GM18505 (cell line): ENCODE measurements around the gene ZNF45.

Experiments used
- ATAC-seq: cut with Tn5 transposase; IDR thresholded peaks from one replicate; pipeline ENCODE4 v1.9.1; 2021; ENCODE audit not compliant: unreplicated experiment
- POLR2A ChIP-seq: IDR thresholded peaks from 4 replicates; pipeline ENCODE4 v1.6.1; 2011; ENCODE audit warnings: borderline replicate concordance; ENCODE audit not compliant: insufficient read depth, insufficient read length; ENCODE audit errors: extremely low read depth

The ZNF45 gene

GRCh38 chr19:43940719-43941118 lies 5.6 kb upstream of the ZNF45 start:
- TF ChIP-seq POLR2A = no peak
- ATAC-seq = no peak

DNA sequence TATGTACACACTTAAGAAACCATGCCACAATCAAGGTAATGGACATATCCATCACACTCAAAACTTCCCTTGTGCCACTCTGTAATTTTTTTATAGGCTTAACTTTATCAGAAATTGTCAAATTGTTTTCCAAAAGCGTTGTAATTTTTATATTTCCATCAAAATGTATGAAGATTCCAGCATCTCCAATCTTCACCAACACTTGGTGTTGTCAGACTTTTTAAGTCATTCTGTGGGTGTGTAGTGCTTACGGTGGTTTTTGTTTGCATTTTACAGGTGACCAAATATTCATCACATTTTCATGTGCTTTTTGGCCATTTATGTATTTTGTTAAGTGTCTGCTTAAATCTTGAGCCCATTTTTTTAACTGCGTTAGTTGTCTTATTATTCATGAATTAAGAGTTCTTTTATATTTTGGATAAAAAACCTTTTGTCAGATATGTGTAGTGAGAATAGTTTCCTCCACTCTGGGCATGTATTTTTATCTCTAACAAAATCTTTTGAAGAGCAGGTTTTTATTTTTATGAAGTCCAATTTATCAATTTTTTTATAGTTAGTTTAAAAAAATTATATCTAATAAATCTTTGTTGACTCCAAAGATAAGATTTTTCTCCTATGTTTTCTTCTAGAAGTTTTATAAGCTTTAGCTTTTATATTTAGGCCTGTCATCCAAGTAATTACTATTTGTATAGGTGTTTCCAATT lies 4.6 kb upstream of the ZNF45 start:
- ATAC-seq = no peak
- no peak for TF ChIP-seq POLR2A

DNA sequence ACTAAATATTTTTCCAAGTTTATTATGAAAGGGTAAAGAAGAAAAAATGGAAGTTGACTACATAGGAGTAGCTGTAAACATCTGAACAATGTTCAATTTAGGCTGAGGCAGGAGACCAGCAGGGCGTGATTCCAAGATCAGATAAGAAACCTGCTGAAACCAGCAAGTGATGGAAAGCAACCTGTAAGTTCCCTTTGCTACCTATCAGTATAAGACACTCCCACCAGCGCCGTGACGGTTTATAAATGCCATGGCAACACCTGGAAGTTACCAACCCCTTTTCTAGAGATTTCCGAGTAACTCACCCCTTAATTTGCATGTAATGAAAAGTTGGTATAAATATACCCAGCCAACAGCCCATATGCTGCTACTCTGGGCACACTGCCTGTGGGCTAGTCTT lies 1.1 kb upstream of the ZNF45 start:
- ATAC-seq = no peak
- TF ChIP-seq POLR2A = no peak

- TF ChIP-seq POLR2A = no peak
- no peak for ATAC-seq
Measured at GRCh38 chr19:43934055-43934984, 762 bp downstream of the ZNF45 start.

- no peak for TF ChIP-seq POLR2A
- ATAC-seq = no peak
Measured at GRCh38 chr19:43928820-43929219, 6.3 kb downstream of the ZNF45 start.

- no peak for ATAC-seq
- no peak for TF ChIP-seq POLR2A
Measured at GRCh38 chr19:43923875-43924274, 11.2 kb downstream of the ZNF45 start.

DNA sequence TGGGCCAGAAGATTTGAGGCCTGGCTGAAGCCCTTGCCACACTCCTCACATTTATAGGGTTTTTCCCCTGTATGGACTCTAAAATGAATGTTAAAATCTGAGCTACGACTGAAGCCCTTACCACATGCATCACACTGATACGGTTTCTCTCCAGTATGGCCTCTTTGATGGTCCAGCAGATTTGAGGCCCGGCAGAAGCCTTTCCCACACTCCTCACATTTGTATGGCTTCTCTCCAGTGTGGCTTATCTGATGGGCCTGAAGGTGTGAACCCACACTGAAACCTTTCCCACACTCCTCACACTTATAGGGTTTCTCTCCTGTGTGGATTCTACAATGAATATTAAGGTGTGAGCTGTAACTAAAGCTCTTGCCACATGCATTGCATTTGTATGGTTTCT lies 21.0 kb downstream of the ZNF45 start:
- TF ChIP-seq POLR2A = no peak
- ATAC-seq = no peak

GRCh38 chr19:43913383-43913782 lies 21.7 kb downstream of the ZNF45 start:
- no peak for TF ChIP-seq POLR2A
- ATAC-seq = no peak

- no peak for ATAC-seq
- no peak for TF ChIP-seq POLR2A
Measured at GRCh38 chr19:43910884-43911283, 24.2 kb downstream of the ZNF45 start.

DNA sequence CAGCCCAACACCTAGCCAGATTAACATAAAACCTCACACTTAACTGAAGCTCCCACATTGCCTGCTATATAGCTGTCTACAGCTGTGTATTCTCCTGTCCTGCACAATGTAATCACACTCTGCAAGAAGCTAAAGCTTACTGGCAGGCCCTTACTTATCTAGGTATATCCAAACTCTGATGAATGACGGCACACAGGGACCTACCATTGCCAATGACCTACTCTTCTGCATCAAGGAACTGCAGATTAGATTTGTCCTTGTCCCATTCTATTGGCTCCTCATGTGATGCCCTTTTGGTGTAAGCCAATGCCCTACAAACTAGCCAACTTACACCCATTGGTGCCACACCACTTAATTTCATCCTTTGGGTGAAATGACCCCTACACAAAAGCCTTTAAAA lies 26.4 kb downstream of the ZNF45 start:
- no peak for ATAC-seq
- TF ChIP-seq POLR2A = no peak

DNA sequence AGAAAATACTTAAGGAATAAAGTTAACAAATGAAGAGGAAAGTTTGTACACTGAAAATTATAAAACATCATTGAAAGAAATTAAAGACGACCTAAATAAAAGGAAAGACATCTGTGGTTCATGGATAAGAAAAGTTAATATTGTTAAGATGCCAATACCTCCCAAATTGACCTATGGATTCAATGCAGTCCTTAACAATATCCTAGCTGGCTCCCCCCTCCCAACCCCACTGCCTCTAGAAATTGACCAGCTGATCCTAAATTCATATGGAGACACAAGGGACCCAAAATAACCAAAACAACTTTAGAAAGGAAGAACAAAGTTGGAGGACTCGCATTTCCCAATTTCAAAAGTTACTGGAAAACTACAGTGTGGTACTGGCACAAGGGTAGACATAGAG lies 28.3 kb downstream of the ZNF45 start:
- ATAC-seq = no peak
- no peak for TF ChIP-seq POLR2A

DNA sequence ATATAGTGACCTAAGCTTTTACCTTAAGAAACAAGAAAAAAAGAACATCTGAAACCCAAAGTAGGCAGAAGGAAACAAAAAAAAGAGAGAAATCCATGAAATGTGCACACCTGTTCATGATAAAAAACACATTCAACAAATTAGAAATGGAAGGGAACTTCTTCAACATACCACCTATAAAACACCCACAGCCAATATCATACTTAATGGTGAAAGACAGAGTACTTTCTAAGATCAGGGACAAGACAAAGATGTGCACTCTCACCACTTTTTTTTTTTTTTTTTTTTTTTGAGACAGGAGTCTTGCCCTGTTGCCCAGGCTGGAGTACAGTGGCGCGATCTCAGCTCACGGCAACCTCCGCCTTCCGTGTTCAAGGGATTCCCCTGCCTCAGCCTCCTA lies 29.2 kb downstream of the ZNF45 start:
- no peak for TF ChIP-seq POLR2A
- no peak for ATAC-seq

GRCh38 chr19:43902399-43902798 lies 32.7 kb downstream of the ZNF45 start:
- TF ChIP-seq POLR2A = no peak
- ATAC-seq = no peak
